ENCODE measurements around the gene KCNIP3. TPM values are rescaled to one million over a fixed set of nuclear protein-coding genes. Genes with fewer than 3 reads are reported as not detected.
"Not testable (repeated sequence)": the region's sequence is repeated elsewhere in the genome, so short reads cannot be mapped to it uniquely, and the experiment has no call there.

The KCNIP3 gene
- total RNA-seq, 1 donor from 2014 or later: 27.5 TPM

GRCh38 chr2:95392730-95393455 is 95.7 kb downstream of the KCNIP3 start:
- Histone ChIP-seq H3K4me3 (no peak overlapping the region), H3K9me3 (no peaks in the 10 kb centered on the region), H3K27ac (no peak overlapping the region), H3K27me3 (no peaks in the 10 kb centered on the region), H3K4me1 (peaks cover 8% of the 10 kb centered on the region), H3K36me3 (no peaks in the 10 kb centered on the region)
- no peak for DNase-seq (ENCODE audit: extremely low spot score in 2 of 2)
- intact Hi-C loops (cut with DNase I): no loop called here
- TF ChIP-seq POLR2A (IDR thresholded peaks at IDR 0.05) (no peak), POLR2AphosphoS5 (IDR thresholded peaks at IDR 0.05; ENCODE audit: insufficient read depth in 1 of 2, low read depth in 1 of 2) (no peak), CTCF (IDR thresholded peaks at IDR 0.05) (no peak)

- no peaks in the 10 kb centered on the region for H3K27me3 ChIP-seq
- H3K36me3 ChIP-seq: no peaks in the 10 kb centered on the region
- peaks cover 6% of the 10 kb centered on the region for H3K4me1 ChIP-seq
- DNase-seq (ENCODE audit: extremely low spot score in 2 of 2): no peak
- no peak overlapping the region for H3K4me3 ChIP-seq
- intact Hi-C loops (cut with DNase I): no loop called here
- H3K27ac ChIP-seq: no peak overlapping the region
- H3K9me3 ChIP-seq: no peaks in the 10 kb centered on the region
- TF ChIP-seq CTCF (IDR thresholded peaks at IDR 0.05) (no peak), POLR2AphosphoS5 (IDR thresholded peaks at IDR 0.05; ENCODE audit: insufficient read depth in 1 of 2, low read depth in 1 of 2) (no peak), POLR2A (IDR thresholded peaks at IDR 0.05) (no peak)
These were observed 96.8 kb downstream of the KCNIP3 start for GRCh38 chr2:95393901-95394300.

DNA sequence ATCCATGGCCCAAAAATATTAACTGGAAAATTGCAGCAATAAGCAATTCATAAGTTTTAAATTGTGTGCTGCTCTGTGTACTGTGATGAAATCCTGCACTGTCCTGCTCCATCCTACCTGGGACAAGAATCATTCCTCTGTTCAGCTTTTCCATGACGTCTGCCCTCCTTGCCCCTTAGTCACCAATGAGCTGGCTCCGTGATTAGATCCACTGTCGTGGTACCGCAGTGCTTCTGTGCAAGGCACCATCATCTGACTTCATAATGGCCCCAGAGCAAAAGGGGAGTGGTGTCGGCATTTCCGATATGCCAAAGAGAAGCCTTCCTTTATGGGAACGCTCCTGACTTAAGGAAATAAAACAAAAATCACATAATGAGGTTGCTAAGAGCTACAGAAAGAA is 101.9 kb downstream of the KCNIP3 start:
- H3K4me3 ChIP-seq: no peak overlapping the region
- H3K27me3 ChIP-seq: no peaks in the 10 kb centered on the region
- TF ChIP-seq POLR2AphosphoS5 (IDR thresholded peaks at IDR 0.05; ENCODE audit: insufficient read depth in 1 of 2, low read depth in 1 of 2) (no peak), CTCF (IDR thresholded peaks at IDR 0.05) (no peak), POLR2A (IDR thresholded peaks at IDR 0.05) (no peak)
- no peaks in the 10 kb centered on the region for H3K36me3 ChIP-seq
- H3K9me3 ChIP-seq: no peaks in the 10 kb centered on the region
- peaks cover 20% of the 10 kb centered on the region for H3K4me1 ChIP-seq
- no peak for DNase-seq (ENCODE audit: extremely low spot score in 2 of 2)
- H3K27ac ChIP-seq: no peak overlapping the region
- intact Hi-C loops (cut with DNase I): no loop called here

DNA sequence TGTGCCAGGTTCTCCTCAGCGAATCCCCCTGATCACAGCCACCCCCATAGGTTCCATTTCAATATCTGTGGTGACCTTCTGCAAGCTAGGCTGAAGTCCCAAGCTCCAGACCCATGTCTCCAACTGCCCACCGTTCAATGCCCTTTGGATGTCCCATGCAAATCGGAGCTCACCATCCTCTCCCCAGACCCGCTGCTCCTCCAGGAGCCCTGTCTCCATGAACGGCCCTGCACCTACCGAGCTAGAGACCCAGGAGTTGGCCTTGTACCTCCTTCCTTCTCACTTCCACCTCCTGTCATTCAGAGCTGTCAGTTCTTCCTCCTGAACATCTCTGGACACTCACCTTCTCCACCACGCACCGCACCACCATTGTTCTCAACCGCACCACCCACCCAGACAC is 104.3 kb downstream of the KCNIP3 start:
- Histone ChIP-seq H3K27me3 (no peaks in the 10 kb centered on the region), H3K36me3 (no peaks in the 10 kb centered on the region), H3K4me1 (peaks cover 22% of the 10 kb centered on the region), H3K9me3 (no peaks in the 10 kb centered on the region), H3K27ac (peak overlapping the region; percentile 78), H3K4me3 (peak overlapping the region; percentile 69 to 71)
- intact Hi-C loops (cut with DNase I): no loop called here
- no peak for DNase-seq (ENCODE audit: extremely low spot score in 2 of 2)
- TF ChIP-seq POLR2AphosphoS5 (IDR thresholded peaks at IDR 0.05; ENCODE audit: insufficient read depth in 1 of 2, low read depth in 1 of 2) (no peak), CTCF (IDR thresholded peaks at IDR 0.05) (no peak)

- H3K9me3 ChIP-seq; H3K36me3 ChIP-seq; intact Hi-C loops (cut with DNase I); H3K27me3 ChIP-seq; DNase-seq (ENCODE audit: extremely low spot score in 2 of 2): not testable (repeated sequence)
- Histone ChIP-seq H3K27ac (peak overlapping the region; percentile 78), H3K4me3 (peak overlapping the region; percentile 69 to 71), H3K4me1 (peaks cover 22% of the 10 kb centered on the region)
These were observed 104.8 kb downstream of the KCNIP3 start for GRCh38 chr2:95402004-95402369.

Data from vagina (tissue), 2 donors.